GM10248 (cell line): ENCODE measurements around the gene NEK1.

Source experiments
- CTCF ChIA-PET: fragments of 300-600 bp; sonication (Branson Sonifier 250); formaldehyde crosslinking; extraction: SDS; loops from one replicate; lab custom pipeline; 2021; ENCODE audit warnings: antibody characterized with exemption; lab: Yijun Ruan, JAX
- POLR2A ChIA-PET: fragments of 350-650 bp; sonication (Branson Sonifier 250); formaldehyde crosslinking; extraction: SDS; loops from one replicate; lab custom pipeline; 2020; ENCODE audit warnings: antibody characterized with exemption; lab: Yijun Ruan, JAX
- DNase-seq: peaks from one replicate; pipeline ENCODE4 v3.0.0; 2012; ENCODE audit errors: extremely low spot score
- CTCF ChIP-seq: IDR thresholded peaks from 2 replicates; pipeline ENCODE4 v1.5.1; 2012; ENCODE audit warnings: mild to moderate bottlenecking, low read depth; ENCODE audit errors: extremely low read depth, missing control alignments, control extremely low read depth

Gene NEK1

GRCh38 chr4:169359961-169360360 lies 252.4 kb downstream of the NEK1 start:
- ChIA-PET POLR2A (no interaction called here), CTCF (no interaction called here)
- no peak for TF ChIP-seq CTCF
- no peak for DNase-seq

DNA sequence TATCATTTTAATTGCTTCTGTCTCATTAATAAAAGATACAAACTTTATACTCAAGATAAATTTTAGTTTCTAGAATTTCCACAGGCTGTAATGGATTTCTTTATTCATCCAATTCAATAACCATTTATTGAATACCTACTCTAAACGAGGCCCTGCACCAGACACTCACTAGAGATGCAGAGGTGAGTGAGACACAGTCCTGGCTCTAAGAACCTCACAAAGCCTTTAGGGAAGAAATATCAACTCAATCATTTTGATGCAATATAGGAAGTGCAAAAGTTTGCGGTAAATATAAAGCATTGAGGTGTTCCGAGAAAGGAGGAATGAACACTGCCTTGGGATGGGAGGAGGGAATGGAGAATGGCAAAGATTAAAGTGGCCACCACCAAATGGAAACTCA lies 260.0 kb downstream of the NEK1 start:
- POLR2A ChIA-PET: no interaction called here
- no peak for TF ChIP-seq CTCF
- CTCF ChIA-PET: interaction anchor here (1.2 kb wide), 1 partner anchor 11 kb away, joined by 3 read pairs; no protein-coding TSS in a partner anchor
- DNase-seq: no peak

DNA sequence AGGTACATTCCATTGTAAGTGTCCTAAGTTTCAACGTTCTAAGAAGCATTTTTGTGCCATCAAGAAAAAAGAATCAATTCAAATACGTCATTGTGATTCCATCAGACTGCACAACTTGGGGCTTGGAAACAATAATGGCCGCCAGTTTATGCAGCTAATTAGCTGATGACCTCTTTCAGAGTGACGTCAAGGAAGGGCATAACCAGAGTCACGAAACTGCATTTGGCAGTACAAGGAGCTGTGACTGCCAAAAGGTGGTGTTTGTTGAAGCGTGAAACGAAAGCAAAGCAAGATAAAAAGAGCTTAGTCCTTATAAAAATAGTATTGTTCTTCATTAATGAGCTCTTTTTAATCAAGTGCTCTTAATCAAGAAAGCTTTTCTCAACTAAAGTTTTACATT lies 260.5 kb downstream of the NEK1 start:
- no peak for DNase-seq
- CTCF ChIA-PET: interaction anchor here (1.2 kb wide), 1 partner anchor 12 kb away, joined by 3 read pairs; no protein-coding TSS in a partner anchor
- POLR2A ChIA-PET: no interaction called here
- no peak for TF ChIP-seq CTCF

DNA sequence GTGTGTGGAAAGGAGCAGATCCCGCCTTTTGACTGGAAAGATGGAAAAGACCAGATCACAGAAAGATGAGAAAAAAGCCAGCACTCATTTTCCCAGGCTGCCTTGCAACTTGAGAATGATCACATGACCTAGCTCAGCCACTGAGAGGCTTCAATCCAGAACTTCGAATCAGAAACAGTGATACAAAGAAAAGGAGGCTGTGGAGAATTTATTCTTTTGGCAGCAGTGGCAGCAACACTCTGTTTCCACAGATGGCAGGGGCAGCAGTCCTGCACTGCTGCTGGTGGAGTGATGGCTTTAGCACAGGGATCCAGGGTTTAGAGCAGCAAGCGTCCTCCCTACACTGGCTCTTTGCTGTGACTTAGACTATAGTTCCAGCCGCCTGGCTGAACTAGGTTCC lies 263.8 kb downstream of the NEK1 start:
- ChIA-PET CTCF (no interaction called here), POLR2A (no interaction called here)
- TF ChIP-seq CTCF: no peak
- DNase-seq: no peak

- no peak for DNase-seq
- POLR2A ChIA-PET: no interaction called here
- CTCF ChIA-PET: interaction anchor here (1.5 kb wide), 1 partner anchor 321 kb away, joined by 3 read pairs; no protein-coding TSS in a partner anchor
- no peak for TF ChIP-seq CTCF
Measured at GRCh38 chr4:169346840-169347239, 265.5 kb downstream of the NEK1 start.

GRCh38 chr4:169345316-169345721 lies 267.1 kb downstream of the NEK1 start:
- no peak for DNase-seq
- CTCF ChIA-PET: no interaction called here
- no peak for TF ChIP-seq CTCF
- POLR2A ChIA-PET: no interaction called here
